ENCODE results near the gene RPE65.
A peak's percentile ranks its signal among the peaks of the same experiment; 100 is the strongest.
"Not testable (repeated sequence)": the region's sequence is repeated elsewhere in the genome, so short reads cannot be mapped to it uniquely, and the experiment has no call there.

RPE65 gene

DNA sequence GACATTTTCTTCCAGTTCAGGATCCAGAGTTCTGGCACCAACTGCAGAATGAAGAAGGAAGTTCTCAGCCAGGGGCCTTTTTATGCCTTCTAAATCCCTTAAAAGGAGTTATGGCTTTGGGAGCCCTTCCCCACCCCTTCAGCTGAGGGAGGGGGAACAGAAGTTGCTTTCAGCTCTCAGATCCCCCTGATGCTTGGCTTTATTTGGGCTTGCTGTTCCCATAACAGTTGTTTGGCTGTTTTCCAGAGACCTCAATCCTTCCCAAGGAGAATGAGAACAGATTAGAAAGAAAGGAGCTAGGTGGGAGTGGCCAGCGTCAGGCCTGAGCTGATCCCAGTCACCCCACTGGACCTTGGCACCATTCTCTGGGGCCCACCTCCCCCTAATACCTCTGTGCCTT lies at the start of gene RPE65:
Gene RPE65, minus strand, starts transcription at position 54 of the 400 bp plus-strand sequence. Its CDS starts 49 bp downstream, at position 5.
- DNase-seq (ENCODE audit: low read depth): no peak

DNA sequence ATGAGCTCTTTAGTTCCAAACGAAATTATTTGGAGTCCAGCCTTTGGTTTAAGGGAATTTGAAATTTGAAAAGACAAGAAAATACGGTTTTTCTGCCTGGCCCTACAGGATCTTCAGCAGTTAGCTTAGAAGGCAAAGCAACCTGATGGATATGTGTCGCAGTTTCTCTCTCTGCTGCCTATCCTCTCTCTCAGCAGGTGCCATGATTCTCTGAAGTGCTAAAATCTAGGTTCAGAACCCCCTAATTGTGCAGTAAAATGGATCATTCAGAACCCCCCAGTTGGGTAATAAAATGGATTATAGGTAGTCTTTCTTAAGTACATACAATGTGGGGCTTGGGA lies 47.6 kb upstream of the RPE65 start:
- DNase-seq (ENCODE audit: low read depth): no peak

DNA sequence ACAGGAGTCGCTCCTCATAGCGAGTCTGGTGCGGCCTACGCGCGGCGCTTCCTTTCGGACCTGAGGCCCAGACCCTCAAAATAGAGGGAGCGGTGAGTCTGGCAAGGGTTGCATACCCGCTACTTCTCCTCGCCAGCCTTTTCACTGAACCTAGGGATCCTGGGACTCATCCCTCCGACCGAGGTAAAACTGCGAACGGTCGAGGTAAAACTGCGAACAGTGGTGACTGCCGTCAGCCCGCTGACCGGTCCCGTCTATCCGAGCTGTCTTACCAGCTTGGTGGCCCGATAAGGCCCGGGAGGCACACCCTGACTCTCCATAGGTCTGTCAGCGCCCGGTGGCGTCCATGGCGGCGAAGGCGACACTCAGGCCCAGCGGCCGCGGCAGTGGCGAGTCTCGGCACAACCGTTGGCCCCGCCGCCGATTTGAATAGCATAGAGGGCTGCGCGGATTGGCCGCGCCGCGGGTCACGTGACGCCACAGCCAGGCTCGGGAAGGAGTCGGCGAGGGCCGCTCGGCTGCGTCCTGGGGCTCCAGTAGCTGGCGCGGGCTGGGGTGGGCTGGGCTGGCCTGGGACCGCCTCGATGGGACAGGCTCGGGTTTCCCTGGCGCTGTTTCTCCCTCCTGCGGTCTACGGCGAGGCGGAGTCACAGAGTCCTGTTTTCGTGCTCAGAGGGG lies 47.1 kb upstream of the RPE65 start, which contains the start of gene DEPDC1:
Gene DEPDC1, minus strand, starts transcription at position 403 of the 678 bp plus-strand sequence. Its CDS starts 83 bp downstream, at position 320.
- peak; percentile 70 for DNase-seq (ENCODE audit: low read depth)

DNA sequence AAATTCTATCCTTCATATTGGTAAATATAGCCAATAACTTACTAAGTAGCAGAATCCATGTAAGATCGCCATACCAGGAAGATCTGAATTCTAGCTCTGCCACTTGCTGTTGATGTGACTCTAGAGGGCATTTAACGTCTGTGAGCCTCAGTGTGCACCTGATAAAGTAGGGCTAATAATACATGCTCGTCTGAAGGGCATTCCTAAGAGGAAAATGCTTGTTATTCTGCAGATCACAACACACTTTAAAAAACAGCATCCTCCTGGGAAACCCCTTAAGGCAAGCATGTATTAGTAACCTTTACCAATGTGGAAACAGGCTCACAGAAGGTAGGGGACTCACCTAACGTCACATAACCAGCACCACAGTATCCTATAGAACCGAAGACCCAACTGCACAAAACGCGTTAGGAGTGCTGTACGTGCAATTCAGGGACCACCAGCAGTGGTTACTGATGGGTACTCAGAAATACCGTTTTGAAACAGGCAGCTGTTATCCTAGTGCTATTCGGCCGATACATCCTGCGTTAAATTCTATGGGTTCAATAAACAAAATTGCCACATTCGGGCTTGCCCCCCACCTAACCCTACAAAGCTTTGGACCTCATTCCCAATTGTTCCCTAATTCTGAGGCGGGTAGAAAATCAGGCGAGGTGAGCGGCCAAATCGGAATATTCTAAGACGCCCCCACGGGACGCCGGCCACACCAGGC lies 46.4 kb upstream of the RPE65 start:
- no peak for DNase-seq (ENCODE audit: low read depth)

DNA sequence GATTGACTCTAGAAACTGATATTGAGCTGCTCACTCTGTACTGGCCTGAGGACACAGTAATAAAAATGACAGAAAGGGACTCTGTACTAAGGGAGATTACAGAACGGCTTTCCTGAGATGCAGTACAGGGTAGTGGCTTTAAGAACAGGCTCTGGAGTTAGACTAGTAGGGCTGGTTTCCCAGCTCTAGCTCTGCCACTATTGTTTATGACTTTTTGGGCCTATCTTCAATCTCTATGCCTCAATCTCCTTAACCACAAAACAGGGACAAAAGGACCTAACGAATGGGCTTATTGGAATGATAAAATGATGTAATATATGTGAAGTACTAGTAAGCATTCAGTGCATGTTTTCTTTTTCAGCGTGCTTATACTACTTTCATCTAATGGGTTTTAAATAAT lies 45.8 kb upstream of the RPE65 start:
- DNase-seq (ENCODE audit: low read depth): no peak

DNA sequence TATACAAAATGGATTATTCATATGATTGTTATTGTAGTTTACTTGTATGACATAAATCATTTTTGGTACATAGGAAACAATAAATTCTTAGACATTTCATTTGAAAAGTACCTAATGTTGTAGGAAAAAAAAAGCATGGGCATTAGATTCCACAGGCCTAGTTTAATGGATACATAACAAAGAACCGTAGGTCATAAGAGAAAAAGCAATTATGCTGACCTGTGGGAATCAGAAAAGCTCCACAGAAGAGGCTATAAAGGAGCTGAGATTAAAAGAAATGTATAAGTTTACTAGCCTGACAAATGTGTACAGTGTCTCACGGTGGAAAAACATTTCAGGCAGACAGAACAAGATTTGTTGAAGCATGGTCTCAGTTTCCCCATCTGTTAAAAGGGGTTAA lies 43.4 kb upstream of the RPE65 start:
- no peak for DNase-seq (ENCODE audit: low read depth)

DNA sequence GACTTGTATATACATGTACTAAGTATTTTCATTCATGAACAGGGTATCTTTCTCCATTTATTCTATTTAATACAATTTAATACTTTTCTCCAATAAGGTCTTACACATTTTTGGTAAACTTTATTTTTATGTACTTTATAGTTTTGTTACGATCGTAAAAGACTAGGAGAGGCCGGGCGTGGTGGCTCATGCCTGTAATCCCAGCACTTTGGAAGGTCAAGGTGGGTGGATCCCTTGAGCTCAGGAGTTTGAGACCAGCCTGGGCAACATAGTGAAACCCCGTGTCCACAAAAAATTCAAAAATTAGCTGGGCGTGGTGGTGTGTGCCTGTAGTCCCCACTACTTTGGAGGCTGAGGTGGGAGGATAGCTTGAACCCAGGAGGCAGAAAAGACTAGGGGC lies 42.5 kb upstream of the RPE65 start:
- not testable (repeated sequence) for DNase-seq (ENCODE audit: low read depth)

DNA sequence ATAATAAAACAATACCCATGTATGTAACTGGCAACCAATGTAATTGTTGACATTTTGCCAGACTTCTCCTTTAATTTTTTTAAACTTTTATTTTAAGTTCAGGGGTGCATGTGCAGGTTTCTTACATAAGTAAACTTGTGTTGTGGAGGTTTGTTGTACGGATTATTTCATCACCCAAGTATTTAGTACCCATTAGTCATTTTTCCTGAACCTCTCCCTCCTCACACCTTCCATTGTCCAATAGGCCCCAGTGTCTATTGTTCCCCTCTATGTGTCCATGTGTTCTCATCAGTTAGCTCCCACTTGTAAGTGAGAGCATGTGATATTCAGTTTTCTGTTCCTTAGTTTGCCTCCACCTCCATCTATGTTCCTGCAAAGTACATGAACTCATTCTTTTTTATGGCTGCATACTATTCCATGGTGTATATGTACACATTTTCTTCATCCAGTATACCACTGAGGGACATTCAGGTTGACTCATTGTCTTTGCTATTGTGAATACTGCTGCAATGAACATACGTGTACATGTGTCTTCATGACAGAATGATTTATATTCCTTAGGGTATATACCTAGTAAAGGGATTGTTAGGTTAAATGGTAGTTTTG lies 40.4 kb upstream of the RPE65 start:
- DNase-seq (ENCODE audit: low read depth): no peak

DNA sequence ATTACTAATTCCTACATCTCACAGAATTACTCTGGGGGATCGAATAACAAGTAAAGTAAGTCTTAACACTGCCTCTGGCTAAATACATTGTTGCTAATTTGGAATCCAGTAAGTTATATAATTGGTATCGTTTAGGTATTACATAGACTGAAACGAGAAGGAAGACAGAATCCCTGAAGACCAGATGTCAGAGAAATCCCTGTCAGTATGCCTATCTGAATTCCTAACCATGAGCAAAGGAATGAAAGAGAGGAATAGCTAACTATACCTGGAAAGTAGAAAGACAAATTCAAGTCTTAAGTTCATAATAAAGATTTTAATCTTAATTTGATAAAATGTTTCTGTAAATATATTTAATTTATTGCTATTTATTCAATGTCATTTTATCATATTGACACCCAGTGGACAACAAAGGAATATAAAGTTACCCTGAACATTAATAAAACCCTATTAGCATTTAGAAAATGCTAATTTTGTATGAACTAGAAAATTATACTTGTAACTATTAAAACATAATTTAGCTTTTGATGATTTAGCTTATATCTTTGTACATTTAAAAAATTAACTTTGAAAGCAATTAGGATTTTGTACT lies 35.8 kb upstream of the RPE65 start:
- DNase-seq (ENCODE audit: low read depth): no peak

DNA sequence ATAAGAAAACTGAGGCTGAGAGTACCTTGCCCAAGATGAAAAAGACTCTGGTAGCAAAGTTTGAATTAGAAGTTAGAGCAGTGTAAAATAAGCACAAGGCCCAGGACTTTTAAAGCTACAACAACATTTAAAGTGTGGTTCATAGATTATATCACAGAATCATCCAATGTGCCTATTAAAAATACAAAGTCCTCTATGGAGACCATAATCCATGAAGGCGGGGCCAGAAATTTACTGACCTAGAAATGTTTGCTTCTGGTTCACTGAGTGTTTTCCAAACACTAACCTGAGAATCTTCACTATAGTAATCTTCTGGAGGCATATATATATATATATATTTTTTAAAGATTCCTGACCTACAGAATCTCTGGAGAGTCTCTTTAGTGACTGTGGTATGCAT lies 34.9 kb upstream of the RPE65 start:
- DNase-seq (ENCODE audit: low read depth): no peak

DNA sequence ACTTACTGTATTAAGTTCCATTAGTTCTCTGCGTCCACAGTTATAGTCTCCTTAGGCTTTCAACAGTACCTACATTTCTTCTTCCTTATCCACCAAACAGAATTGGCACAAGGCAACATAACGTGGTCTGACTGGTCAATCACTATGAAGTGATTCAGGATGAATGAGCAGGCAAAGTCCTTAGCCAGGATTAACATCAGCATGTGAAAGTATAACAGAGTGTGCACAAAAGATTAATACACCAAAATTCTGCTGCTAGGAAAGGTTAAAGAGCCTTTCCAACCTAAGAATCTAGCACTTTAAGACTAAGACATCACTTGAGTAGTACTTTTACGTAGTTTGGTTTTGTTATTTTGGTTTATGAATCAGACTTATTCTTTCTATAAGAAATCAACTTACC lies 31.3 kb upstream of the RPE65 start:
- no peak for DNase-seq (ENCODE audit: low read depth)

DNA sequence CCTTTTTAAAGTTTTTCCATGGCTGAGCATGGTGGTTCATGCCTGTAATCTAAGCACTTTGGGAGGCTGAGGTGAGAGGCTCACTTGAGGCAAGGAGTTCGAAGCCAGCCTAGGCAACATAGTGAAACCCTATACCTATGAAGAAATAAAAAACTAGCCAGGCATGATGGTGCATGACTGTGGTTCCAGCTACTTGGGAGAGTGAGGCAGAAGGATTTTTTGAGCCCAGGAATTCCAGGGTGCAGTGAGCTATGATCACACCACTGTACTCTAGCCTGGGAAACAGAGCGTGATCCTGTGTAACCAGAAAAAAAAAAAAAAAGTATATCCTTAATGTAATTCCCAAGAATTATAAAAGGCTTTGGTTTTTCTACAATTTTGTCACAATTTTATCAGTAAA lies 29.7 kb upstream of the RPE65 start:
- DNase-seq (ENCODE audit: low read depth): no peak

DNA sequence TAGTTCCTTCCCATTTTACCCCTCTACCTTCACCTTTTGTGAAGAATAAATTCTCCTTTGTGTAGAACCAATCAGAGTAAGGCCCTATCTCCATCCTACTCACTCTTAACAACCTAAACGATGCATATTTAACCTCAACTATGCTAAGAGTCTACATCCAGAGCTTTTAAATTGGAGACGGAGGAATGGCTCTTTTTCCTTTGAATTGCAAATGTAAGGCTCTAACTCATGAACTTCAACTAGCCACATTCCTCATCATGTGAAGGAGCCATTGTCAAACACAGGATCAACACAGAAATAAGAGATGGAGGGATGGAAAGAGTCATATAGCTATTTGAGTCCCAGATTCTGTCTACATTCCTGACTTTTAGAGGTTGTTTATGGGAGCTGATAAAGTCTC lies 28.9 kb upstream of the RPE65 start:
- no peak for DNase-seq (ENCODE audit: low read depth)

DNA sequence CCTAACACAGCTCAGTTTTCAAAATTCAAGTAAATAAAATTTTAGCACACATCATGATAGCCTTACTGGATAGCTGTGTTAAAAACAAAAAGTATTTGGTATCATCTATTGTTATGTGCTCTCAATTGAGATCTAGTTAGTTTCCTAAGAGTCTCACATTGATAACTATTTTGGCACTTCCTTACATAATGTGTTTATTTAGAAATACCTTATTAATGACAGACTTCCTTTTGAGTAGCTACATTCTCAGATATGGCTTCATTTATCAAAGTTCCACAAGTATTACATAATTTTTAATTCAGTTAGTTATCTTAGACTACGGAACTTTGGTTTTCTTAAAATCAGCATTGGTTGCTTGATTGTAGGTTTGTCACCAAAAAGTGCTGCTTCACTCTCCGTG lies 26.9 kb upstream of the RPE65 start:
- DNase-seq (ENCODE audit: low read depth): not testable (repeated sequence)

DNA sequence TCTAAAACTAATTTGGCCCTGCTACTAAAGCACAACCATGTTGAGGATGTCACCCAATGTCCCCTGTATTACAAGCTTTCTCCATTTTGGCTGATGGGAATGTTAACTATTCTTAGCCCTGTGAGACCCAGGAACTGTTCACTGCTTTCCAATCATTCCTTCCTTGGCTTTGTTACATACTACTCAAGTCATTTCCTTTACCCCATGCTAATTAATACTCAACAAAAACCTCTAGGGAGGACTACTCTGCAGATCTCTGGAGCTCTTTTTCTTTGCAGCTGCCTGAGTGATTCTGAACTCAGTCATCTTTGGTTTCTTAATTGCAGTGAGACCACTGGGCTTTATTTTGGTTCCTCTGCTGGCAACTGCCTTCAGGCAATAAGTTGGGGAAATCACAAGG lies 23.3 kb upstream of the RPE65 start:
- no peak for DNase-seq (ENCODE audit: low read depth)

DNA sequence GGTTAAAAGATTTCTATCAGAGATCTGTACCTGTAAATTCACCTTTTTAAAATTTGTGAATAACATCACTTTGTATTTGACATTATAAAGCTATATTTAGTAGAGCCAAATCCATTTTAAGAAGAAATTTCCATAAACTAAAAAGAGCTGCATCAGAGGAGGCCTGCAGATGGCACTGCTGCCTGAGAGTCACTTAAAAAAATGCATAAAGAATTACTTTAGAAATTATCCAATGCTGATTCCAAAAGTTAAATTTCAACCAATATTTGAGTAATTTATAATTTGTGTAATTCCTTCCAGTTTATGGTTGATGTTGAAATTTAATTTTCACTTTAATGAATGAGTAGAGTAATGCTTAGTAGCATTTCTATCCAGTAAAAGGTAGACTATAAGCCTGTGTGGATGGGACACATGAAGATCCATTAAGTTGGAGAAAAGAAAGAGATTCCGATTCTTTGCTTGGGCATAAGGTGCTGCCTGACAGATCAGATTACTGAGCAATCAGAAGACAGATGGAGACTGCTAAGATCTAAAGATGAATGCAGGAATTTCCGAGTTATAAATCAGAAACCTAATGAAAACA lies 20.7 kb upstream of the RPE65 start:
- DNase-seq (ENCODE audit: low read depth): no peak

DNA sequence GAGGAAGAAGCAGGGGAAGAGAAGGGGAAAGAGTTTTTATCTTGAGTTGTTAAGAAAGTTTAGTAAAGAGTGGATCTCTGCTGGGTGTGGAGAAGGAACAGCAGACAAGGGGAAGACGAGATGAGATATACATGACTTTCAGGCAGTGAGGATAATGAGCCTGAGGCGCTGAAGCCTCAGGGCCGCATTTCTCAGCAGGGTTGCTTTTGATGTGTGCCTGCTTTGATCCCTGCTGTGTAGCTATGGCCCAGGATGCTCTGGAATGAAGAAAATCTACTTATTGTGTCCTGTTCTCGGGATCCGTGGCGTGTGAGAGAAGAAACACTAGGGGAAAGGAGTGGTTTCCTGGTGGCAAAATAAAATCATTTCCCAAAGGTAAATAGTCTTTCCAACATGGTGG lies 15.1 kb upstream of the RPE65 start:
- no peak for DNase-seq (ENCODE audit: low read depth)

DNA sequence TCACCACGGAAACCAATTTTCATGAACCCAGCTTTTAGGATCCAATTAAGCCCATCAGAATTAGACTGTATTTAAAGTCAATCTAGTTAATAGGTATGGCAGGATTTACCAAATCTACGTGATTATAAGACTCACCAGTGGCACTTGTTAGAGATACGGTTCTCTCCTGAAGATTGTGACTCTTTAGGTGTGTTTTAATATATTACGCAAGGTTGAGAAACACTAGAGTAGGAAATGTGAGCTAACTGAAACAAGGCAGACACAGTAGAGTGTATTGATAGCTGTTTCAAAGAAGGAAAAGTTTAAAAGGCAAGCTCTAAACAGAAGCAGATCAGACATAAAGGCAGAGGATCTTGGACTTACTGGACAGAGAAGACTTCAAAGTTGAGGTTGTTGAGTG lies 11.2 kb upstream of the RPE65 start:
- no peak for DNase-seq (ENCODE audit: low read depth)

DNA sequence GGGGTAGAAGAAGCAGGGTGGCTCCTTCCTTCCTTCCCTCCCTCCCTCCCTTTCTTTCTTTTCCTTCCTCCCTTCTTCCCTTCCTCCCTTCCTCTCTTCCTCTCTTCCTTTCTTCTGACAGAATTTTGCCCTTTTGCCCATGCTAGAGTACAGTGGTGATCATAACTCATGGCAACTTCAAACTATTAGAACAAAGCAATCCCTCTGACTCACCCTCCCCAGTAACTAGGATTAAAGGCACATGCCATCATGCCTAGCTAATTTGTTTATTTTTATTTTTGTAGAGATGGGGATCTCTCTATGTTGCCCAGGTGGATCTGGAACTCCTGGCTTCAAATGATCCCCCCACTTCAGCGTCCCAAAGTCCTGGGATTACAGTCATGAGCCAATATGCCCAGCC lies 10.0 kb upstream of the RPE65 start:
- DNase-seq (ENCODE audit: low read depth): peak; percentile 11

DNA sequence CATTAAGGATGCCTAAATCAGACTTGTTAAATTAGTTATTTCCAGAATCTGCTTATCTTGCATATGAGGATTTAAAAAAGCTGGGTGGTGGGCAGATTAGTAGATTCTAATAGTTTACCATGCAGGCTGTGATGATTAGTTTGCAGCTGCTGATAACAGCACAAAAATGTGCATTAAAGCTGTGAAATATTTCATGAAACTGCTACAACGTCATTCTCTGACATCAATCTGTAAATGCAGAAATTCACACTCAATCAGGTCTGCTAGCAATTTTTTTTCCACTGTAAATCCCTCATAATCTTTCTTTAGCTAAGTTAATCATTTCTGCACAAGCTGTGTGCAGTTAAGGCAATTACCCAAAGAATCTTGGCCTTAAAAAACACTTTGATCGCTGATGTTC lies 9.3 kb upstream of the RPE65 start:
- DNase-seq (ENCODE audit: low read depth): no peak

DNA sequence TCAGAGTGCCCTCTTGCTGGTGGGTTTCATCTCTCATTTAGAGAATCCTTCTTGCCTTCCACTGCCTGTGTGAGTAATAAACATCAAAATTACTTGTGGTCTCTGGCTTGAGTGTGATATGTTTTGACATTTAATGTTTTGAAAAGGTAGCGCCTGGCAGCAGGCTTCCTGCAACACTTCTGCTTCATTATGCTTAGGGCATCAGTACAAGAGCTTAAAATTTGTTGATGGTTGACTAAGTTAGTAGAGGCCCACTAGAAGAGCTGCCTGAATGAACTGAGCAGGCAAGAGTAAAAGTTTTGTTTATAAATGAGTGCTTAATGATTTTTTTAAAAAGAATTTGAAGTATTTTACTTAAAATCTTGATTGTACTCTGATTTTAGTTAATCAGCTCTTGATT lies 6.4 kb upstream of the RPE65 start:
- DNase-seq (ENCODE audit: low read depth): no peak

DNA sequence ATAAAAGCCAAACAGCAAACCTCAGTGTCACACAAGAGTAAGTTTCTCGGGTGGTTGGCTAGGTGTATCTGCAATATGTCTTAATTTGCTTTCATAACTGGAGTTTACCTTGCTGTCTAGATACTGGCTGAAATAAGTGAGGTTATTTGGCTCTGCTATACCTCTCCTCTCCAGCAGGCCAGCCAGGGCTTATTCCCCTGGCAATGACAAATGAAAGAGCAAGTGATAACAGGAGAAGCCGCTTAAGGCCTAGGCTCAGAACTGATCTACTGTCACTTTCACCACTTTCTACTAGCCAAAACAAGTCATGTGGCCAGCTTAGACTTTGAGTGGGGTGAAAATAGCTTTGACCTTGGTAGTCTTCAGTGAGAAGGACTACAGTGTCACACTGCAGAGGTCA lies 4.8 kb upstream of the RPE65 start:
- DNase-seq (ENCODE audit: low read depth): no peak

All from non-pigmented ciliary epithelial cell (primary cell).